Peyer's patch (tissue), 4 donors: ENCODE data around the gene ATOSA.

Experiments used
- CTCF ChIP-seq, 6 experiments: fragments of 450-650 bp in 4 of 6; fragments of 200-600 bp in 2 of 6; sonication (generic) in 1 of 6; IDR thresholded peaks; one replicate each; pipeline ENCODE4 v1.5.1; 2017 to 2019; ENCODE audit warnings: antibody characterized with exemption in 6 of 6, mild to moderate bottlenecking in 3 of 6, moderate library complexity in 1 of 6
- POLR2A ChIP-seq, 2 donors: fragments of 450-650 bp; IDR thresholded peaks; one replicate each; pipeline ENCODE4 v1.5.1; 2017; ENCODE audit warnings: antibody characterized with exemption in 2 of 2, mild to moderate bottlenecking in 2 of 2, moderate library complexity in 2 of 2

- TF ChIP-seq CTCF (IDR thresholded peaks at IDR 0.05), result no peak
- TF ChIP-seq POLR2A (IDR thresholded peaks at IDR 0.05), result no peak
Measured at GRCh38 chr15:52715411-52715810, 36.2 kb upstream of the ATOSA start.
